H1 (cell line): ENCODE measurements around the gene AHDC1.

Source experiments
- CEBPB ChIP-seq: IDR thresholded peaks from 2 replicates; pipeline ENCODE4 v1.6.1; 2012; ENCODE audit warnings: low read depth, low read length
- EP300 ChIP-seq, 2 experiments: IDR thresholded peaks; 1 replicate in 1 of 2; 2 replicates in 1 of 2; pipeline ENCODE4 v1.6.1; 2011 to 2012; ENCODE audit warnings: low read depth in 2 of 2, low read length in 2 of 2, mild to moderate bottlenecking in 2 of 2, borderline replicate concordance in 1 of 2, inconsistent platforms in 1 of 2, moderate library complexity in 1 of 2
- JUND ChIP-seq: IDR thresholded peaks from 2 replicates; pipeline ENCODE4 v1.6.1; 2011; ENCODE audit warnings: mild to moderate bottlenecking, improper control_type of control experiment, low read length
- POLR2AphosphoS5 ChIP-seq: IDR thresholded peaks from 2 replicates; pipeline ENCODE4 v1.6.1; 2011; ENCODE audit warnings: low read depth, low read length
- SRF ChIP-seq: IDR thresholded peaks from 2 replicates; pipeline ENCODE4 v1.6.1; 2011; ENCODE audit warnings: mild to moderate bottlenecking, low read depth, low read length, moderate library complexity
- SUZ12 ChIP-seq: fragments of 200-600 bp; sonication (generic); IDR thresholded peaks from 2 replicates; pipeline ENCODE4 v1.6.1; 2012; ENCODE audit warnings: mild to moderate bottlenecking, inconsistent platforms, low read length, moderate library complexity, mixed read lengths
- TAF7 ChIP-seq: optimal IDR thresholded peaks from 2 replicates; pipeline ENCODE3; 2011; ENCODE audit warnings: low read depth, mild to moderate bottlenecking, inconsistent platforms, low read length, moderate library complexity, borderline replicate concordance
- YY1 ChIP-seq: IDR thresholded peaks from 2 replicates; pipeline ENCODE4 v1.6.1; 2011; ENCODE audit warnings: low read depth, mild to moderate bottlenecking, low read length
- TF ChIP-seq, protein P1 (sequence below), 3 experiments: IDR thresholded peaks; 1 replicate in 2 of 3; 2 replicates in 1 of 3; pipeline versions ENCODE4 v1.5.1 to v1.6.1; 2011; ENCODE audit warnings: low read length in 3 of 3, mild to moderate bottlenecking in 3 of 3, inconsistent platforms in 2 of 3, low read depth in 1 of 3, moderate library complexity in 1 of 3; ENCODE audit not compliant: insufficient read depth in 1 of 3; ENCODE audit errors: control extremely low read depth in 1 of 3

DNA sequence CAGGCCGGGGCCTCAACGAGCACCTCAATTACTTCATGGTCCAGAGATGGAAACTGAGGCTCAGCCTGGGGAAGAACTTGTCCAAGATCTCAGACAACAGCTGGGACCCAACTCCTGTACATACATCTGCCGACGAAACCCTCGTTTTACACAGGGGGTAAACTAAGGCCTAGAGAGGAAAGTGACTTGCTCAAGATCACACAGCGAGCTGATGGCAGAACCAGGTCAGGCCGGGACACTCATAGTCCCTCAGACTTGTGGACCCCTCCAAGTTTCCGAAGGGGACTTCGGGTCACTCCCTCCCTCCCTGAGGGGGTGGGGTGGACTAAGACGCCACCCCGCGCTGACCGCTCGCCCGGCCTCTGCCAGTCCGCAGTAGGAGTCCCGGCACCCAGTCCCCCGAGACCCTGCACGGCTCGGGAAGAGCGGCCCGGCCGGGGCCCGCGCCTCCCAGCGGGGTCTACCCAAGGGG, 114.4 kb downstream of the AHDC1 start:
- TF ChIP-seq, protein P1, sequence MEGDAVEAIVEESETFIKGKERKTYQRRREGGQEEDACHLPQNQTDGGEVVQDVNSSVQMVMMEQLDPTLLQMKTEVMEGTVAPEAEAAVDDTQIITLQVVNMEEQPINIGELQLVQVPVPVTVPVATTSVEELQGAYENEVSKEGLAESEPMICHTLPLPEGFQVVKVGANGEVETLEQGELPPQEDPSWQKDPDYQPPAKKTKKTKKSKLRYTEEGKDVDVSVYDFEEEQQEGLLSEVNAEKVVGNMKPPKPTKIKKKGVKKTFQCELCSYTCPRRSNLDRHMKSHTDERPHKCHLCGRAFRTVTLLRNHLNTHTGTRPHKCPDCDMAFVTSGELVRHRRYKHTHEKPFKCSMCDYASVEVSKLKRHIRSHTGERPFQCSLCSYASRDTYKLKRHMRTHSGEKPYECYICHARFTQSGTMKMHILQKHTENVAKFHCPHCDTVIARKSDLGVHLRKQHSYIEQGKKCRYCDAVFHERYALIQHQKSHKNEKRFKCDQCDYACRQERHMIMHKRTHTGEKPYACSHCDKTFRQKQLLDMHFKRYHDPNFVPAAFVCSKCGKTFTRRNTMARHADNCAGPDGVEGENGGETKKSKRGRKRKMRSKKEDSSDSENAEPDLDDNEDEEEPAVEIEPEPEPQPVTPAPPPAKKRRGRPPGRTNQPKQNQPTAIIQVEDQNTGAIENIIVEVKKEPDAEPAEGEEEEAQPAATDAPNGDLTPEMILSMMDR (IDR thresholded peaks at IDR 0.05; ENCODE audit: control extremely low read depth in 1 of 3, insufficient read depth in 1 of 3, low read depth in 1 of 3, low read length in 3 of 3), result no peak
- no peak for TF ChIP-seq POLR2AphosphoS5
- no peak for TF ChIP-seq SRF
- TF ChIP-seq SUZ12, result no peak
- no peak for TF ChIP-seq EP300 (IDR thresholded peaks at IDR 0.05; ENCODE audit: borderline replicate concordance in 1 of 2, low read depth in 2 of 2, low read length in 2 of 2)
- TF ChIP-seq JUND, result no peak
- TF ChIP-seq TAF7, result no peak
- no peak for TF ChIP-seq CEBPB
- no peak for TF ChIP-seq YY1
